GM21526 (cell line): ENCODE measurements around the gene SELPLG.
"Not testable (repeated sequence)": the region's sequence is repeated elsewhere in the genome, so short reads cannot be mapped to it uniquely, and the experiment has no call there.

Source experiments
- ATAC-seq: cut with Tn5 transposase; IDR thresholded peaks from one replicate; pipeline ENCODE4 v1.9.1; 2021; ENCODE audit warnings: moderate library complexity; ENCODE audit not compliant: unreplicated experiment, low FRiP score

Gene SELPLG

GRCh38 chr12:108592033-108592909 lies 41.4 kb downstream of the SELPLG start:
- no peak for ATAC-seq

- no peak for ATAC-seq
Measured at GRCh38 chr12:108591267-108591980, 42.3 kb downstream of the SELPLG start.

- ATAC-seq = not testable (repeated sequence)
Measured at GRCh38 chr12:108590463-108590862, 43.2 kb downstream of the SELPLG start.

- ATAC-seq = no peak
Measured at GRCh38 chr12:108589840-108590229, 43.9 kb downstream of the SELPLG start.

GRCh38 chr12:108589028-108589839 lies 44.5 kb downstream of the SELPLG start:
- no peak for ATAC-seq

GRCh38 chr12:108587826-108588225 lies 45.9 kb downstream of the SELPLG start:
- ATAC-seq = no peak

GRCh38 chr12:108586306-108586705 lies 47.4 kb downstream of the SELPLG start:
- no peak for ATAC-seq

DNA sequence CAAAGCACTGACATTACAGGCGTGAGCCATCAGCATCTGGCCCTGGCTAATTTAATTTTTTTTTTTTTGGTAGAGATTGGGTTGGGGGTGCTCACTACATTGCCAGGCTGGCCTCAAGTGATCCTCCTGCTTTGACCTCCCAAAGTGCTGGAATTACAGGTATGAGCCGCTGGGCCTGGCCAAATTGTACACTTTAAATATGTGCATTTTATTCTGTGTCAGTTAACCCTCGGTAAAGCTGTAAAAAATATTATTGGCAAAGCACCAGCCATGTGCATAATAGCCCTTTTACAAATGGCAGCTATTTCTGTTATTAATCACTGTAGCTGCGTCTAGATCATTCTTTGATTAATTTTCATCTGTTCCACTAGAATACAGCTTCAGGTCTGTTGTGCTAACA lies 47.8 kb downstream of the SELPLG start:
- no peak for ATAC-seq

- no peak for ATAC-seq
Measured at GRCh38 chr12:108584456-108585065, 49.1 kb downstream of the SELPLG start.

DNA sequence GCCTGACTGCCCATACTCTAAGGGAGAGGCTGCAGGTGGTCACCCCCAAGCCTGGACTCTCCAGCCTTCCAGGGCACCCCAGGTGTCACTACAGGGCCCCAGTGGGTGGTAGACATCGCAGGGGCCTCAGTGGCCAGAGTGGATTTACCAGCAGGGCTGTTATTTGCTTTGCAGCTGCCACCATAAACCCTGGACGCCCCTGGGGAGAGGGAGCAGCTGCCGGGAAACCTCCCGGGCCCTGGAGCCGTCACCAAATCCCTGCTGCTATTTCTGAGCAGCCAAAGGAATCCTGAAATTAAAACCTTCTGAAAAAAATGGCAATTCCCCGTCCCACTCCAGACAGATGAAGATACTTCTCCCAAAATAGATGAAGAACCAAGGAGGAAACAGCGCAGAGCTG lies 49.7 kb downstream of the SELPLG start:
- ATAC-seq = no peak

DNA sequence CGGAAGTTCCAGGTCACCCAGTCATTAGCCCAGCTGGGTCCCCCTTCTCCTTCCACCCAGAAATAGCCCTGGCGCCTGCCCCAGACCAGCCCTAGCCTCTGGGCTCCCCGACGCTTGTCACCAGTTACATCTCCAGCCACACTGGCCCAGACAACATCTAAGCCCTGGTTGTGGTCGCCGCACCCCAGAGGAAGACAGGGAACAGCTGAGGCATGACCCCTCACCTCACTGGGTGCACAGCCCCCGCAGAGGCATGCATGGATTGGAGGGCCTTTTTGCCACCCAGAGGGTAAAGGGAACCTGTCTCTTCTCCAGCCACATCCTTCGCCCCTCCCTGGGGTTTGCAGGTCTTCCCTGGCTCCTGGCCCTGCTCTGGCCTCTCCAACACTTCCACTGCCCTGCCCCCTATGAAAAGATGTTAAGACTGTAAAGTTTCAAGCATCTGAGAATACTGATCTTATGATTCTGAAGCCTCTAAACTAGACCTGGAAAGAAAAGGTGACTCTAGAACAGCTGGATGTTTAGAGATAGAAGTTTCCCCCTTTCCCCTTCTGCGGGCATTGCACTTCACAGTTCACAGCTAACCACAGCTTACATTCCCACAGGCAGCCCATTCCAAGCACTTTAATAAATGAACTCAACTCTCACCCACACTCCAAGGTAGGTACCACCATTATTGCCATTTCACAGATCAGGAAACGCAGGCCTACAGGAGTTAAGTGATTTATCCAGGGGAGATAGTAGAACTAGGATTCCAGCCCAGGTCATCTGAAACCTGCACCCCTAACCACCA lies 50.5 kb downstream of the SELPLG start:
- no peak for ATAC-seq

DNA sequence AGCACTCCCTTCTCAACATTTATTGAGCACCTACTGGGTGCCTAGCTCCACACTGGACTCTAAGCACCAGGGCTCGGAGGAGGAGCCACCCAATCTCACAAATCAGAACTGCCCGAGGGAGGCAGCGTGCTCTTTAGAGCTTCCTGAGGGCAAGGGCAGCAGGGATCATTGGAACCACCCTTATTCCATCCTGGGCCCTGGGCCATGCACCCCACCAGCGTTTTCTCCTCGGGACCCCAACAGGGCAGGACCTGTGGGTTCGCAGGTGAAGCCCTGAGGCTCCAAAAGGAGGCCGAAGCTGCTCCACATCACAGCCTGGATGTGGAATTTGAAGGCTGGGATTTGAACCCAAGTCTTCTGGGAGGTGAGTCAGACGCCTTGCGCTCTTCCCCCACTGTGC lies 51.2 kb downstream of the SELPLG start:
- no peak for ATAC-seq

DNA sequence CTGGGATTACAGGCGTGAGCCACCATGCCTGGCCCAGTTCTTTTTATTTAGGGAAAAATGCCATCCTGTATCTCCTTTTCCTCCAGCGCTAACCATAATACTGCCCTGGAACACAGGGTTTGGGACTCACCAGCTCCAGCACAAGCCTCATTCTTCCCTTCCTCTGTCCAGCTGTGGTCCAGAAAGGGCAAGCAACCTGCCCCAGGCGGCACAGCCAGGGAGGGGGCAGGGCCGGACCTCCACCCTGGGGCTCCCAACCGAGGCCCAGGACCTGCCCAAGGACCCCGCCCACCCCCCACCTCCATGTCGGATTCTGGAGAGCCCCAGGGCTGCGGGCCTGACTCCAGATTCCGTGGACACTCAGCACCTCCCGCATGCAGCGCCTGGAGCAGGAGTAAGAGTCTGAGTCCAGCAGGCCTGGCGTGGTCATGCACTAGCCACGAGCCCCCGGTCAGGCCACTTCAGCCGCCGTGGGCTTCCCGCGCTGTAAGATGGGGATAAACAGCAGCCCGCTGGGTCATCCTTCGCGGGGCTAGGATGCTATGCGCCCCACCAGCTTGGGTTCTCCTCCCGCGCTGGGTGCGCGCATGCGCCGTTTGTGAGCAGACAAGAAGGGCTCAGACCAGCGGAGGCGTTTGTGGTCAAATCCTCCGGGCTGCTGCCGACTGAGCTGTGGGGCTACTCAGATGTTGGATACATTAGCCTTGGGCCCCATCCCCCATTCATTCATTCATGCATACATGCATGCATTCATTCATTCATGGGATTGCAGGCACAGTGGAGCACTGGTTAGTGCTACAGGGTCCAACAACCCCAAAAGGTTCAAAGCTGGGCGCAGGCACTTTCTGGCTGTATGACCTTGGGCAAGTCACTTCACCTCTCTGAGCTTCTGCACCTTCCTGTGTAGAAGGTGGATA lies 52.1 kb downstream of the SELPLG start:
- no peak for ATAC-seq

- ATAC-seq = no peak
Measured at GRCh38 chr12:108580531-108580930, 53.2 kb downstream of the SELPLG start.

GRCh38 chr12:108578813-108579212 lies 54.9 kb downstream of the SELPLG start:
- no peak for ATAC-seq

GRCh38 chr12:108578264-108578663 lies 55.4 kb downstream of the SELPLG start:
- no peak for ATAC-seq

- no peak for ATAC-seq
Measured at GRCh38 chr12:108577458-108577857, 56.2 kb downstream of the SELPLG start.

DNA sequence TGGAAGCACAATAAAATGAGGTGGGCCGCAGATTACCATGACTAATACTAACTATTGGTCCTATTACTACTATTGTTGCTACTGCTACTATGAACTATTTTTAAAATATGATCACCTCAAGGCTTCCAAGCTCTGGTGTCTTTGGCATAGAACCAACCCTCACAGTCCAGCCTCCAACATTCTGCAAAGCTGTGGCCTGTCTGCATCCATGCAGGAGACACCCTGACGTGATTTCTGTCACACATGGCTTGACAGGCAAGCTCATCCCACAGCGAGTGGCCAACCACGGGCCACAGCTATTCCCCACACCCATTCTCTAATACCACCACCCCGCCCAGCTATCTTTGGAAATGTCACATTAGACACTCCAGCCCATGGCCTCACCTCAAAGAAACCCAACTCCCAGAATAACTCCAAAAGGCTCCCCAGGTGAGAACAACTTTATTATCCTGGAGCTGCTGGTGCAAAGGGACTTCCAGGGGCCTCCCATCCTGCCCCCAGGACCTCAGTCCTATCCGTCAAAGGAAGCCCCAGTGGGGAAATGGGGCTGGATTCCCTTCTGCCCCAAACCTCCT lies 56.9 kb downstream of the SELPLG start:
- ATAC-seq = no peak
